GM12801 (cell line): ENCODE results near the gene KLHL29.

Experiments
- CTCF ChIP-seq: IDR thresholded peaks from one replicate; pipeline ENCODE4 v1.5.1; 2011; ENCODE audit warnings: control low read depth; ENCODE audit not compliant: insufficient read length; ENCODE audit errors: extremely low read depth

The KLHL29 gene

GRCh38 chr2:23633966-23634365, 249.0 kb downstream of the KLHL29 start:
- TF ChIP-seq CTCF, result no peak

GRCh38 chr2:23635442-23636340, 250.7 kb downstream of the KLHL29 start:
- no peak for TF ChIP-seq CTCF

GRCh38 chr2:23636426-23636825, 251.4 kb downstream of the KLHL29 start:
- no peak for TF ChIP-seq CTCF

GRCh38 chr2:23637011-23637778, 252.2 kb downstream of the KLHL29 start:
- TF ChIP-seq CTCF, result no peak

GRCh38 chr2:23639406-23639982, 254.5 kb downstream of the KLHL29 start:
- TF ChIP-seq CTCF, result no peak

- no peak for TF ChIP-seq CTCF
Observed at GRCh38 chr2:23640711-23641110, 255.7 kb downstream of the KLHL29 start.

- no peak for TF ChIP-seq CTCF
Observed at GRCh38 chr2:23642516-23642915, 257.5 kb downstream of the KLHL29 start.
